HepG2 (cell line): Measurements from ENCODE around the gene MACROD2. TPM values are rescaled to one million over a fixed set of nuclear protein-coding genes. Genes with fewer than 3 reads are reported as not detected.

Experiments
- ADNP ChIP-seq: sonication (generic); formaldehyde crosslinking; IDR thresholded peaks from 2 replicates; pipeline ENCODE4 v1.4.0; 2020; ENCODE audit warnings: missing genetic modification reagents
- ERF ChIP-seq: IDR thresholded peaks from 2 replicates; pipeline ENCODE4 v1.6.1; 2018; ENCODE audit warnings: missing biosample characterization, missing genetic modification reagents
- GABPB1 ChIP-seq: IDR thresholded peaks from 2 replicates; pipeline ENCODE4 v1.6.1; 2016; ENCODE audit warnings: mild to moderate bottlenecking, missing genetic modification reagents, moderate library complexity, missing compliant biosample characterization
- HNRNPH1 ChIP-seq: fragments of 200-400 bp; formaldehyde crosslinking; optimal IDR thresholded peaks from 2 replicates; pipeline ENCODE3; 2017; ENCODE audit warnings: mild to moderate bottlenecking, low read depth, low read length
- KDM2A ChIP-seq: sonication (generic); formaldehyde crosslinking; IDR thresholded peaks from 2 replicates; pipeline ENCODE4 v1.4.0; 2020; ENCODE audit warnings: low read depth, missing genetic modification reagents, borderline replicate concordance
- KLF16 ChIP-seq, 2 experiments: sonication (generic) in 1 of 2; formaldehyde crosslinking in 1 of 2; IDR thresholded peaks; 2 replicates each; pipeline versions ENCODE4 v1.6.1 to v1.8.0; 2016 to 2023; ENCODE audit warnings: missing genetic modification reagents in 2 of 2, missing compliant biosample characterization in 1 of 2
- KMT2A ChIP-seq: sonication (generic); formaldehyde crosslinking; IDR thresholded peaks from 2 replicates; pipeline ENCODE4 v1.4.0; 2020; ENCODE audit warnings: missing genetic modification reagents
- NONO ChIP-seq, 2 experiments: fragments of 450-650 bp in 1 of 2; sonication (generic) in 1 of 2; formaldehyde crosslinking in 1 of 2; IDR thresholded peaks in 1 of 2; conservative IDR thresholded peaks in 1 of 2; 2 replicates each; pipeline versions ENCODE4 v1.6.1 to v1.8.0; 2017 to 2022; ENCODE audit warnings: mild to moderate bottlenecking in 1 of 2, missing genetic modification reagents in 1 of 2, moderate library complexity in 1 of 2
- RBFOX2 ChIP-seq: fragments of 200-400 bp; formaldehyde crosslinking; IDR thresholded peaks from 2 replicates; pipeline ENCODE4 v1.6.1; 2017; ENCODE audit warnings: low read depth, mild to moderate bottlenecking, low read length
- ZNF3 ChIP-seq: IDR thresholded peaks from 2 replicates; pipeline ENCODE4 v1.7.0; 2017; ENCODE audit warnings: inconsistent platforms
- ZNF331 ChIP-seq: sonication (generic); formaldehyde crosslinking; IDR thresholded peaks from 2 replicates; pipeline ENCODE4 v1.4.0; 2020; ENCODE audit warnings: missing genetic modification reagents
- ZNF367 ChIP-seq: sonication (generic); formaldehyde crosslinking; IDR thresholded peaks from 2 replicates; pipeline ENCODE4 v1.4.0; 2020; ENCODE audit warnings: missing genetic modification reagents, borderline replicate concordance
- ZNF567 ChIP-seq: sonication (generic); formaldehyde crosslinking; IDR thresholded peaks from 2 replicates; pipeline ENCODE4 v1.8.1; 2023; ENCODE audit warnings: mild to moderate bottlenecking, missing genetic modification reagents, borderline replicate concordance
- polyA plus RNA-seq, 8 experiments: library from polyadenylated mRNA; depleted of rRNA in 3 of 8; stranded (reverse) in 7 of 8; unstranded in 1 of 8; fragments of >200 nt; fragmentation: Illumina TruSeq in 4 of 8; extraction: Trizol in 4 of 8; gene quantifications; 2 replicates each; pipeline versions ENCODE4 v1.2.1 to v1.2.3, GENCODE V29; 2011 to 2016; ENCODE audit warnings: low read depth in 4 of 8, missing spikeins in 1 of 8, mixed read lengths in 1 of 8; ENCODE audit not compliant: insufficient read depth in 1 of 8
- total RNA-seq, 5 experiments: library from RNA; depleted of rRNA; stranded (reverse); fragments of >200 nt; fragmentation: Illumina TruSeq; extraction: Trizol; gene quantifications; 2 replicates each; pipeline ENCODE4 v1.2.3, GENCODE V29; 2016; ENCODE audit warnings: low read depth in 1 of 5
- TF ChIP-seq, protein P1 (sequence below), 2 experiments: fragments of 450-650 bp in 1 of 2; sonication (generic) in 1 of 2; formaldehyde crosslinking; IDR thresholded peaks; 2 replicates each; pipeline versions ENCODE4 v1.5.0 to v1.8.0; 2020 to 2022; ENCODE audit warnings: mild to moderate bottlenecking in 1 of 2, missing genetic modification reagents in 1 of 2
- TF ChIP-seq, protein P2 (sequence below): sonication (generic); formaldehyde crosslinking; IDR thresholded peaks from 2 replicates; pipeline ENCODE4 v1.4.0; 2020; ENCODE audit warnings: mild to moderate bottlenecking, missing genetic modification reagents, borderline replicate concordance
- TF ChIP-seq, protein P3 (sequence below): sonication (generic); formaldehyde crosslinking; IDR thresholded peaks from 2 replicates; pipeline ENCODE4 v1.4.0; 2020; ENCODE audit warnings: missing genetic modification reagents, borderline replicate concordance
- TF ChIP-seq, protein P4 (sequence below): sonication (generic); formaldehyde crosslinking; IDR thresholded peaks from 2 replicates; pipeline ENCODE4 v1.4.0; 2020; ENCODE audit warnings: missing genetic modification reagents, borderline replicate concordance
- TF ChIP-seq, protein P5 (sequence below): sonication (generic); formaldehyde crosslinking; IDR thresholded peaks from 2 replicates; pipeline ENCODE4 v1.4.0; 2020; ENCODE audit warnings: mild to moderate bottlenecking, missing genetic modification reagents
- TF ChIP-seq, protein P6 (sequence below): IDR thresholded peaks from 2 replicates; pipeline ENCODE4 v1.6.1; 2016; ENCODE audit warnings: mild to moderate bottlenecking, missing biosample characterization, missing genetic modification reagents

Gene MACROD2
- total and polyA plus RNA-seq, 2 of the 13 experiments (the other 11 are each of a cell fraction or from before 2014, with no cell fraction given) = 0.13 to 0.51 TPM

DNA sequence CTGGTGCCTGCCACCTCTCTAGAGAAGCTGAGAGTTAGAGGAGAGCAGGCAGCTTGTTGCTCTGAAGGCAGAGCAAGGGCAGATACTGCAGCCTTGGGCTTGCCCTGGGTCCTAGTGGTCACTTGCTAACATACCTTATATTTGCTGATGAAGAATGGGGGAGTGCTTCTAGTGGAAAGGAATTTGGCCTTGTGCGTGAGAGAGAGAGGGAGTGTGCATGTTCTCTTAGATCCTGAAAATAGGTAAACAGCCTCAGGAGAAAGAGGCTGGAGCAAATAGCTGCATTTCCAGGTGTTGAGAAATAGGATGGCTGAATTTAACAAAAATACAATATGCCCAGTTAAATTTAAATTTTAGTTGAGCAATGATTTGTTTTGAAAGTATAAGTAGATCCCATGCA is 1066.6 kb downstream of the MACROD2 start (continued):
- TF ChIP-seq ADNP (CRISPR knock-in tag) (peak; percentile 49; the same call in 1 of the 2 replicates), KLF16 (CRISPR knock-in tag; IDR thresholded peaks at IDR 0.05) (peak in 1 of 2 experiments; percentile 69; a peak in 1 of 4 replicates), ERF (CRISPR knock-in tag) (peak; percentile 76), ZNF567 (CRISPR knock-in tag) (no peak), HNRNPH1 (no peak), KMT2A (CRISPR knock-in tag) (peak; percentile 65; the same call in 1 of the 2 replicates), ZNF3 (CRISPR knock-in tag) (no peak), NONO (IDR thresholded peaks at IDR 0.05) (no peak), NONO (CRISPR knock-in tag; conservative IDR thresholded peaks at IDR 0.05) (peak; percentile 46; the same call in 1 of the 2 replicates), ZNF367 (CRISPR knock-in tag) (no peak), RBFOX2 (no peak), ZNF331 (CRISPR knock-in tag) (peak; percentile 90), KDM2A (CRISPR knock-in tag) (peak; percentile 71), GABPB1 (CRISPR knock-in tag) (0 out of 2 replicates have a peak, but pooled peaks have one; percentile 23)
- TF ChIP-seq, protein P1, sequence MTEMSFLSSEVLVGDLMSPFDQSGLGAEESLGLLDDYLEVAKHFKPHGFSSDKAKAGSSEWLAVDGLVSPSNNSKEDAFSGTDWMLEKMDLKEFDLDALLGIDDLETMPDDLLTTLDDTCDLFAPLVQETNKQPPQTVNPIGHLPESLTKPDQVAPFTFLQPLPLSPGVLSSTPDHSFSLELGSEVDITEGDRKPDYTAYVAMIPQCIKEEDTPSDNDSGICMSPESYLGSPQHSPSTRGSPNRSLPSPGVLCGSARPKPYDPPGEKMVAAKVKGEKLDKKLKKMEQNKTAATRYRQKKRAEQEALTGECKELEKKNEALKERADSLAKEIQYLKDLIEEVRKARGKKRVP (CRISPR knock-in tag; IDR thresholded peaks at IDR 0.05) = peak in 1 of 2 experiments; percentile 42; a peak in 1 of 4 replicates
- TF ChIP-seq, protein P2, sequence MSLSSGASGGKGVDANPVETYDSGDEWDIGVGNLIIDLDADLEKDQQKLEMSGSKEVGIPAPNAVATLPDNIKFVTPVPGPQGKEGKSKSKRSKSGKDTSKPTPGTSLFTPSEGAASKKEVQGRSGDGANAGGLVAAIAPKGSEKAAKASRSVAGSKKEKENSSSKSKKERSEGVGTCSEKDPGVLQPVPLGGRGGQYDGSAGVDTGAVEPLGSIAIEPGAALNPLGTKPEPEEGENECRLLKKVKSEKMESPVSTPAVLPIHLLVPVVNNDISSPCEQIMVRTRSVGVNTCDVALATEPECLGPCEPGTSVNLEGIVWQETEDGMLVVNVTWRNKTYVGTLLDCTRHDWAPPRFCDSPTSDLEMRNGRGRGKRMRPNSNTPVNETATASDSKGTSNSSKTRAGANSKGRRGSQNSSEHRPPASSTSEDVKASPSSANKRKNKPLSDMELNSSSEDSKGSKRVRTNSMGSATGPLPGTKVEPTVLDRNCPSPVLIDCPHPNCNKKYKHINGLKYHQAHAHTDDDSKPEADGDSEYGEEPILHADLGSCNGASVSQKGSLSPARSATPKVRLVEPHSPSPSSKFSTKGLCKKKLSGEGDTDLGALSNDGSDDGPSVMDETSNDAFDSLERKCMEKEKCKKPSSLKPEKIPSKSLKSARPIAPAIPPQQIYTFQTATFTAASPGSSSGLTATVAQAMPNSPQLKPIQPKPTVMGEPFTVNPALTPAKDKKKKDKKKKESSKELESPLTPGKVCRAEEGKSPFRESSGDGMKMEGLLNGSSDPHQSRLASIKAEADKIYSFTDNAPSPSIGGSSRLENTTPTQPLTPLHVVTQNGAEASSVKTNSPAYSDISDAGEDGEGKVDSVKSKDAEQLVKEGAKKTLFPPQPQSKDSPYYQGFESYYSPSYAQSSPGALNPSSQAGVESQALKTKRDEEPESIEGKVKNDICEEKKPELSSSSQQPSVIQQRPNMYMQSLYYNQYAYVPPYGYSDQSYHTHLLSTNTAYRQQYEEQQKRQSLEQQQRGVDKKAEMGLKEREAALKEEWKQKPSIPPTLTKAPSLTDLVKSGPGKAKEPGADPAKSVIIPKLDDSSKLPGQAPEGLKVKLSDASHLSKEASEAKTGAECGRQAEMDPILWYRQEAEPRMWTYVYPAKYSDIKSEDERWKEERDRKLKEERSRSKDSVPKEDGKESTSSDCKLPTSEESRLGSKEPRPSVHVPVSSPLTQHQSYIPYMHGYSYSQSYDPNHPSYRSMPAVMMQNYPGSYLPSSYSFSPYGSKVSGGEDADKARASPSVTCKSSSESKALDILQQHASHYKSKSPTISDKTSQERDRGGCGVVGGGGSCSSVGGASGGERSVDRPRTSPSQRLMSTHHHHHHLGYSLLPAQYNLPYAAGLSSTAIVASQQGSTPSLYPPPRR (CRISPR knock-in tag) = peak; percentile 49; the same call in 1 of the 2 replicates
- TF ChIP-seq, protein P3, sequence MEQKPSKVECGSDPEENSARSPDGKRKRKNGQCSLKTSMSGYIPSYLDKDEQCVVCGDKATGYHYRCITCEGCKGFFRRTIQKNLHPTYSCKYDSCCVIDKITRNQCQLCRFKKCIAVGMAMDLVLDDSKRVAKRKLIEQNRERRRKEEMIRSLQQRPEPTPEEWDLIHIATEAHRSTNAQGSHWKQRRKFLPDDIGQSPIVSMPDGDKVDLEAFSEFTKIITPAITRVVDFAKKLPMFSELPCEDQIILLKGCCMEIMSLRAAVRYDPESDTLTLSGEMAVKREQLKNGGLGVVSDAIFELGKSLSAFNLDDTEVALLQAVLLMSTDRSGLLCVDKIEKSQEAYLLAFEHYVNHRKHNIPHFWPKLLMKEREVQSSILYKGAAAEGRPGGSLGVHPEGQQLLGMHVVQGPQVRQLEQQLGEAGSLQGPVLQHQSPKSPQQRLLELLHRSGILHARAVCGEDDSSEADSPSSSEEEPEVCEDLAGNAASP (CRISPR knock-in tag) = peak; percentile 72
- TF ChIP-seq, protein P4, sequence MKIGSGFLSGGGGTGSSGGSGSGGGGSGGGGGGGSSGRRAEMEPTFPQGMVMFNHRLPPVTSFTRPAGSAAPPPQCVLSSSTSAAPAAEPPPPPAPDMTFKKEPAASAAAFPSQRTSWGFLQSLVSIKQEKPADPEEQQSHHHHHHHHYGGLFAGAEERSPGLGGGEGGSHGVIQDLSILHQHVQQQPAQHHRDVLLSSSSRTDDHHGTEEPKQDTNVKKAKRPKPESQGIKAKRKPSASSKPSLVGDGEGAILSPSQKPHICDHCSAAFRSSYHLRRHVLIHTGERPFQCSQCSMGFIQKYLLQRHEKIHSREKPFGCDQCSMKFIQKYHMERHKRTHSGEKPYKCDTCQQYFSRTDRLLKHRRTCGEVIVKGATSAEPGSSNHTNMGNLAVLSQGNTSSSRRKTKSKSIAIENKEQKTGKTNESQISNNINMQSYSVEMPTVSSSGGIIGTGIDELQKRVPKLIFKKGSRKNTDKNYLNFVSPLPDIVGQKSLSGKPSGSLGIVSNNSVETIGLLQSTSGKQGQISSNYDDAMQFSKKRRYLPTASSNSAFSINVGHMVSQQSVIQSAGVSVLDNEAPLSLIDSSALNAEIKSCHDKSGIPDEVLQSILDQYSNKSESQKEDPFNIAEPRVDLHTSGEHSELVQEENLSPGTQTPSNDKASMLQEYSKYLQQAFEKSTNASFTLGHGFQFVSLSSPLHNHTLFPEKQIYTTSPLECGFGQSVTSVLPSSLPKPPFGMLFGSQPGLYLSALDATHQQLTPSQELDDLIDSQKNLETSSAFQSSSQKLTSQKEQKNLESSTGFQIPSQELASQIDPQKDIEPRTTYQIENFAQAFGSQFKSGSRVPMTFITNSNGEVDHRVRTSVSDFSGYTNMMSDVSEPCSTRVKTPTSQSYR = peak; percentile 89
- TF ChIP-seq, protein P5, sequence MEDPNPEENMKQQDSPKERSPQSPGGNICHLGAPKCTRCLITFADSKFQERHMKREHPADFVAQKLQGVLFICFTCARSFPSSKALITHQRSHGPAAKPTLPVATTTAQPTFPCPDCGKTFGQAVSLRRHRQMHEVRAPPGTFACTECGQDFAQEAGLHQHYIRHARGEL (CRISPR knock-in tag) = no peak
- TF ChIP-seq, protein P6, sequence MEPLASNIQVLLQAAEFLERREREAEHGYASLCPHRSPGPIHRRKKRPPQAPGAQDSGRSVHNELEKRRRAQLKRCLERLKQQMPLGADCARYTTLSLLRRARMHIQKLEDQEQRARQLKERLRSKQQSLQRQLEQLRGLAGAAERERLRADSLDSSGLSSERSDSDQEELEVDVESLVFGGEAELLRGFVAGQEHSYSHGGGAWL (CRISPR knock-in tag) = 0 out of 2 replicates have a peak, but pooled peaks have one; percentile 44
